Heart right ventricle (tissue), 16 donors: ENCODE measurements around the gene ELOVL3. TPM values are rescaled to one million over a fixed set of nuclear protein-coding genes. Genes with fewer than 3 reads are reported as not detected.

ENCODE experiments used
- ATAC-seq, 8 donors: fragments of 200-7000 bp; cut with Tn5 transposase; one replicate each; pipeline ENCODE4 v1.9.1; 2020; ENCODE audit warnings: mild to moderate bottlenecking in 8 of 8, moderate library complexity in 8 of 8, moderate number of reproducible peaks in 1 of 8
- DNase-seq, 2 donors: peaks; one replicate each; pipeline ENCODE4 v3.0.0-alpha.2; 2020
- H3K27ac ChIP-seq, 10 donors: fragments of 200-600 bp; sonication (generic) in 2 of 10; one replicate each; pipeline versions ENCODE4 v1.5.0 to v1.8.0; 2020 to 2022; ENCODE audit warnings: mild to moderate bottlenecking in 3 of 10
- H3K27me3 ChIP-seq, 7 donors: fragments of 200-600 bp; one replicate each; pipeline ENCODE4 v1.8.0; 2021 to 2022; ENCODE audit warnings: mild to moderate bottlenecking in 2 of 7
- H3K36me3 ChIP-seq, 9 donors: fragments of 200-600 bp; sonication (generic) in 1 of 9; one replicate each; pipeline versions ENCODE4 v1.5.0 to v1.8.0; 2020 to 2022; ENCODE audit warnings: mild to moderate bottlenecking in 2 of 9
- H3K4me1 ChIP-seq, 9 donors: fragments of 200-600 bp; sonication (generic) in 1 of 9; one replicate each; pipeline versions ENCODE4 v1.5.0 to v1.8.0; 2020 to 2022; ENCODE audit warnings: mild to moderate bottlenecking in 4 of 9
- H3K4me3 ChIP-seq, 10 donors: fragments of 200-600 bp; sonication (generic) in 2 of 10; one replicate each; pipeline versions ENCODE4 v1.5.0 to v1.8.0; 2020 to 2022; ENCODE audit warnings: mild to moderate bottlenecking in 7 of 10, moderate library complexity in 2 of 10
- H3K9me3 ChIP-seq, 11 donors: fragments of 200-600 bp in 10 of 11; sonication (generic) in 2 of 11; one replicate each; pipeline versions ENCODE4 v1.5.0 to v1.8.0; 2013 to 2022; ENCODE audit warnings: mild to moderate bottlenecking in 2 of 11, control low read depth in 1 of 11, moderate library complexity in 1 of 11
- WGBS, 2 donors: extraction: QIAGEN DNeasy Blood & Tissue Kit; methylation state at CpG; one replicate each; pipeline ENCODE4 v1.1.7; 2013; ENCODE audit warnings: inconsistent platforms in 1 of 2; 5-methylcytosine and 5-hydroxymethylcytosine counted together
- intact Hi-C, 10 donors: fragments of 100-400 bp; cut with DNase I; formaldehyde crosslinking; loops; one replicate each; pipeline versions ENCODE4 v1.11.1 to v1.14.2; 2022
- polyA plus RNA-seq, 2 donors: library from polyadenylated mRNA; stranded (reverse); fragments of 200-250 nt; gene quantifications; one replicate each; pipeline ENCODE4 v1.2.3, GENCODE V29; 2013
- total RNA-seq, 10 donors: library from RNA; stranded (reverse); fragmentation: NEBNext Ultra II Directional in 3 of 10; extraction: Animal tissue kit (Norgen Biotek cat#: 25700) in 3 of 10; gene quantifications; one replicate each; pipeline versions ENCODE4 v1.2.1 to v1.2.4, GENCODE V29; 2021 to 2023
- TF ChIP-seq, protein P1 (sequence below), 9 donors: fragments of 200-600 bp; sonication (generic) in 2 of 9; IDR thresholded peaks; one replicate each; pipeline versions ENCODE4 v1.5.0 to v1.8.0; 2021 to 2022; ENCODE audit warnings: antibody characterized with exemption in 9 of 9, mild to moderate bottlenecking in 5 of 9, moderate library complexity in 1 of 9
- donor health status: Arrhythmogenic right ventricular cardiomyopathy.
- donor health status: ischemic (EF 13 %, LVEDD 7.1; RV severe dilation, severe dysfunction).
- donor health status: healthy with polysubstance abuse.
- donor health status: DM: no; HTN: yes; CAD: no.
- donor health status: DM: no; HTN: no; CAD: no.
- donor health status: ischemic (EF 25% LVEDD 6.9; RV normal size, moderate dysfunction).
- donor health status: ischemic (EF 25% LVEDD 5.7; RV mildly dilated, moderate dysfunction).
- donor health status: healthy.
- donor health status: DM: yes; HTN: yes; CAD: no.
- donor health status: Ischemic cardiomyopathy.
- donor health status: ischemic (EF 35%, LVEDD 5.7; RV mildly dilated, moderate dysfunction).
- donor health status: nonischemic (EF 11% LVEDD 7.7; RV severe dilation, severe dysfunction).
- donor health status: DM: yes; HTN: yes; CAD: no.
- donor health status: PGD.
- donor health status: ischemic (EF 29% LVEDD 5.4; RV normal size, mild dysfunction).
- donor health status: nonischemic (EF 23%, LVEDD 6.1; RV moderate dilation, normal function).

Gene ELOVL3
- total and polyA plus RNA-seq, 12 donors = 0.22 to 0.45 (median 0.27) TPM; not detected in 8

DNA sequence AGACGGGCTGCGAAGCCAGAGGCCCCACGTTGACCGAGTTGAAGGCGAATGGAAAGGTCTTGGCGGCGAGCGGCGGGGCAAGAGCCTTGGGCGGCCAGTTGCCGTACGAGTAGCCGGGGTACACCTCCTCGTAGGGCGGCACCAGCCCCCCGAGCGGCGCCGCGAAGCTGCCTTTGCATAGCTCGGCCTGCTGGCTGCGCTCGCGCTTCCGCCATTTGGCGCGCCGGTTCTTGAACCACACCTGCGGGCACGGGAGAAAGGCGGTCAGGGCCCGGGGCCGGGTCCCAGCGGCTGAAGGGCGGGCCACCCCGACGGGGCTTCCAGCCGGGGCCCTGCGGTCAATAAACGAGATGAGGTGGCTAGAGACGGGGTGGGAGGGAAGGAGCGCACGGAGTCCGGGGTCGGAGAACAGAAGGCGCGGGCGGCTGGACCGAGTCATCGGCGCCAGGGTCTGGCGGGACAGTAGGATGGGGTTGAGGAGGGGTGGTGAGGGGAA lies 4.8 kb downstream of the ELOVL3 start:
- ATAC-seq (peak in 1 of 8 donors; percentile 2), DNase-seq (peak in 1 of 2 donors; percentile 40)
- TF ChIP-seq, protein P1, sequence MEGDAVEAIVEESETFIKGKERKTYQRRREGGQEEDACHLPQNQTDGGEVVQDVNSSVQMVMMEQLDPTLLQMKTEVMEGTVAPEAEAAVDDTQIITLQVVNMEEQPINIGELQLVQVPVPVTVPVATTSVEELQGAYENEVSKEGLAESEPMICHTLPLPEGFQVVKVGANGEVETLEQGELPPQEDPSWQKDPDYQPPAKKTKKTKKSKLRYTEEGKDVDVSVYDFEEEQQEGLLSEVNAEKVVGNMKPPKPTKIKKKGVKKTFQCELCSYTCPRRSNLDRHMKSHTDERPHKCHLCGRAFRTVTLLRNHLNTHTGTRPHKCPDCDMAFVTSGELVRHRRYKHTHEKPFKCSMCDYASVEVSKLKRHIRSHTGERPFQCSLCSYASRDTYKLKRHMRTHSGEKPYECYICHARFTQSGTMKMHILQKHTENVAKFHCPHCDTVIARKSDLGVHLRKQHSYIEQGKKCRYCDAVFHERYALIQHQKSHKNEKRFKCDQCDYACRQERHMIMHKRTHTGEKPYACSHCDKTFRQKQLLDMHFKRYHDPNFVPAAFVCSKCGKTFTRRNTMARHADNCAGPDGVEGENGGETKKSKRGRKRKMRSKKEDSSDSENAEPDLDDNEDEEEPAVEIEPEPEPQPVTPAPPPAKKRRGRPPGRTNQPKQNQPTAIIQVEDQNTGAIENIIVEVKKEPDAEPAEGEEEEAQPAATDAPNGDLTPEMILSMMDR (IDR thresholded peaks at IDR 0.05) = peak in 5 of 9 donors; percentile 15 to 47 (median 43)
- Histone ChIP-seq H3K27ac (no peak overlapping the region), H3K4me3 (peak overlapping the region; percentile 13 to 57 (median 42)), H3K36me3 (no peaks in the 10 kb centered on the region), H3K9me3 (no peaks in the 10 kb centered on the region), H3K4me1 (peaks cover 10 to 48% (median 24%) of the 10 kb centered on the region in 9 donors), H3K27me3 (peaks cover 0 to 62% (median 36%) of the 10 kb centered on the region in 7 donors)
- WGBS, 2 donors = 2% methylated on average over 52 of the region's 52 CpGs
- intact Hi-C loops = loop anchor here in 9 of 10 donors (1.0 to 10.0 kb wide), 8 partner anchors 116 to 244 kb away; no protein-coding TSS in a partner anchor

DNA sequence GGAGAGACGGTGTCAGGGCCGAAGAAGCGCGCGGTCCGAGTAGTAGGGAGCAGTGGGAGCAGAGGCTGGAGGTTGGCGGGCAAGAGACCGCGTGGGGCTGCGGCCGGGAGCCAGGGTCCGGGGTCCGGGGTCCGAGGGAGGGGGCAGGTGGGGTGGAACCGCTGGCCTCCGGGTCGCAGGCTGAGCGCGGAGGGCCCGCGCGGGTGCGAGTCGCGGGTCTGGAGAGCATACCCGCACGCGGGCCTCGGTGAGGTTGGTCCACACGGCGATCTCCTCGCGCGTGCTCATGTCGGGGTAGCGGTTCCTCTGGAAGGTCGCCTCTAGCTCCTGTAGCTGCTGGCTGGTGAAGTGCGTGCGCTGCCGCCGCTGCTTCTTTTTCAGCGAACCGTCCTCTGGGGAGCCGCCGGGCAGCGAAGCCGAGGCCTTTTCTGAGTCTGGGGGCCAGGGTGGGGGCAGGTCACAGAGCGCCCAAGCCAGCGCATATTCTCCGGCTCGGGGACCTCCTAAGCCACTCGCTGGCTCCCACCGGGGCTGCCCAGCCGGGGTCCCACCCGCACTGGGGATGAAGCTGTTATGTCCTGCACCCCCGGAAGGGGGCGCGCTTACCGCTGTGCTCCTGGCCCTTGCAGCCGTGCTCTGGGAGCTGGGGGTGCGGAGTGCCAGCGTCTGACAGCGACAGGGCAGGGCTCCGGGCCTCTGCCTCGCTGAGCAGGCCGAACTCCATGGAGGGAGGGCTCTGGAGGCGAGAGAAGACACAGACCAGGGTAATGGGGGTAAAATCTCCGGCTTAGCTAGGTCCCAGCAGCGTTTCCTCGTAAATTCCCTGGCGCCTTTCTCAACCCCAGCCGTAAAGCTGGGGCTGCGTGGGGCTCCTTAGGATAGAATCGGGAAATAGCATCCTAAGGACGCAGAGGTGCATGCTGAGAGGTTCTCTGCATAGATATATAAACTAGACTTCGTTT lies 5.5 kb downstream of the ELOVL3 start:
- 19 to 23% methylated on average over 74 to 76 of the region's 76 CpGs for WGBS, 2 donors
- intact Hi-C loops = loop anchor here in 7 of 10 donors (1.0 to 10.0 kb wide), 6 partner anchors 115 to 243 kb away; no protein-coding TSS in a partner anchor
- Histone ChIP-seq H3K9me3 (no peaks in the 10 kb centered on the region), H3K36me3 (no peaks in the 10 kb centered on the region), H3K4me3 (peak overlapping the region; percentile 13 to 57 (median 42)), H3K27ac (no peak overlapping the region), H3K4me1 (peaks cover 5 to 40% (median 18%) of the 10 kb centered on the region in 9 donors), H3K27me3 (peaks cover 0 to 69% (median 36%) of the 10 kb centered on the region in 7 donors)
- DNase-seq (peak; percentile 20 to 57), ATAC-seq (peak in 7 of 8 donors; percentile 10 to 48 (median 33))
- TF ChIP-seq, protein P1 (IDR thresholded peaks at IDR 0.05) = peak; percentile 24 to 84 (median 66)

DNA sequence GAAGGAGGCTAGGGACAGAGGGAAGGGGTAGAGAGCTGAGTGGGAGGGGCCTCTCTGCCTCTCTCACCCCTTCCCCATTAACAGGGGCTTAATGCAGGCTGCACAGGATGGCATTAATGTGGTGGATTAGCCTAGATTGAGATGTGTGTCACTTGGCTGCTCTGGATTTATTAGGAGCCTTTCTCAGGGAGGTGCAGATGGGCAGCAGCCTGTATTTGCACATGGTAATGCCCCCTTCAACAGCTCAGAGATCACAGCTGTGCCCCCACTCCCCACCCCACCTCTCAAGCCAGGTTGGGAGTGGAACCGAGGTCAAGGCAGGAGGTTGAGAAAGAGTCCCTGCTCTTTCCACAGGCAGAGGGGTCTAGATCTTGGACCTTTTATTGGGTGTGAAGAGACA lies 7.9 kb downstream of the ELOVL3 start:
- DNase-seq = no peak
- Histone ChIP-seq H3K4me1 (peaks cover 5 to 27% (median 18%) of the 10 kb centered on the region in 9 donors), H3K27ac (no peak overlapping the region), H3K27me3 (peaks cover 0 to 79% (median 32%) of the 10 kb centered on the region in 7 donors), H3K36me3 (no peaks in the 10 kb centered on the region), H3K4me3 (no peak overlapping the region), H3K9me3 (no peaks in the 10 kb centered on the region)
- WGBS, 2 donors = 90 to 92% methylated on average over 1 of the region's 1 CpG
- TF ChIP-seq, protein P1 (IDR thresholded peaks at IDR 0.05) = no peak
- intact Hi-C loops = loop anchor here in 1 of 10 donors (10.0 kb wide), 1 partner anchor 241 kb away; no protein-coding TSS in a partner anchor
- ATAC-seq = no peak
